ENCODE results near the gene TNFAIP8.

TNFAIP8 gene

DNA sequence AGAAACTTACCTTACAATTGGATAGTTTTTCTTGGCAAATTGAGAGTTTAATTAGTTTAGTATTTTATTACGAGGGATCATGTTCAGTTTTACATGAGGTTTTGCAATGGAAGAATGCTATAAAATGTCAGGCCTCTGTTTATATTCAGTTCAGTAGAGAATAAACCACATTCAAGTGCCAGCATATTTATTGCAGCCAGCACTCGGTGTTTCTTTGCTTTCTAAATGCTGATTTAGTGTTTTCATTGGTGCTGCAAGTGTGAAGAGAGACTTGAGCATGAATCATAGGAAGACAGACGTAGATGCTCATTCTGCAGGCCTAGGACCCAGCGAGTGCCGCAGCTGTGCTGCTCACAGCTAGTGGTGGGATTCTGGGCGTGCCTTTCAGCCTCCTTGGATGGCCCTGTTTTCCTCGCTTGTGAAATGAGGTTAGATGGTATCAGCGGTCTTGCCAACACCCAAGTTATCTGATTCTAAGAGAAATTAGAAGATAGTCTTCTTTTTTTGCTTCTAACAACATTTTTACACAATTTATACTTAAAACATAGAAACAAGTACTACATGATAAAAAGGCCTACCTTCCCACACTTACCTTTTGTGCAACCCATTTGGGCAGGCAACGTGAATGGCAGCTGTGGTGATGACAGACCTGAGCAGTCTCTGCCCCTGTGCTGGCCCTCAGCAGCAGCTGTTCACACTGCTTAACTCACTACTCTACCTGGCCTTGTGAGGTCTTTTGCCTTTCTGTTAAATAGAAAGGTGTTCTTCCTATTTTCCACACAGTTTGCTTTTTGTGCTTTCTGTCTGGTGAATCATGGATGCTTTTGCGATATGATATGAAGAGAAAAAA, 26.8 kb upstream of the TNFAIP8 start:
- DNase-seq (ENCODE audit: low read depth in 2 of 3, low spot score in 2 of 3), result no peak

DNA sequence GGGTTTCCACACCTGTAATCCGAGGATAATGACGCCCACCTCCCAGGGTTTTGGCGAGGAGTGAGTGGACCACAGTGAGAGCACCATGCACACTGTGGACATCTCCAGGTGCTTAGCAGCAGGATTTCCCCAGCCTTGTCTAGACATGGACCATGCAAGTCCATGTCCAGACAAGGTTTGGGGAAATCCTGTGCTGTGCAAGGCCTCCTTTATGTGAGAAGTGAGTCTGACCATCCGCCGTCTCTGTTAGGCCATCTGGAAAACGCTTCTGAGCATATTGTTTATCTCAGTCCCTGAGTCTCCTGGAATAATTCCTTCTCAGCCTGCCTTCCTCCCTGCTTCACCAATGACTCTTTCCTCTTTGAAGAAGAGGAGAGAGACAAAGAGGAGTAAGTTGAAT, 26.2 kb upstream of the TNFAIP8 start:
- no peak for DNase-seq (ENCODE audit: low read depth in 2 of 3, low spot score in 2 of 3)

DNA sequence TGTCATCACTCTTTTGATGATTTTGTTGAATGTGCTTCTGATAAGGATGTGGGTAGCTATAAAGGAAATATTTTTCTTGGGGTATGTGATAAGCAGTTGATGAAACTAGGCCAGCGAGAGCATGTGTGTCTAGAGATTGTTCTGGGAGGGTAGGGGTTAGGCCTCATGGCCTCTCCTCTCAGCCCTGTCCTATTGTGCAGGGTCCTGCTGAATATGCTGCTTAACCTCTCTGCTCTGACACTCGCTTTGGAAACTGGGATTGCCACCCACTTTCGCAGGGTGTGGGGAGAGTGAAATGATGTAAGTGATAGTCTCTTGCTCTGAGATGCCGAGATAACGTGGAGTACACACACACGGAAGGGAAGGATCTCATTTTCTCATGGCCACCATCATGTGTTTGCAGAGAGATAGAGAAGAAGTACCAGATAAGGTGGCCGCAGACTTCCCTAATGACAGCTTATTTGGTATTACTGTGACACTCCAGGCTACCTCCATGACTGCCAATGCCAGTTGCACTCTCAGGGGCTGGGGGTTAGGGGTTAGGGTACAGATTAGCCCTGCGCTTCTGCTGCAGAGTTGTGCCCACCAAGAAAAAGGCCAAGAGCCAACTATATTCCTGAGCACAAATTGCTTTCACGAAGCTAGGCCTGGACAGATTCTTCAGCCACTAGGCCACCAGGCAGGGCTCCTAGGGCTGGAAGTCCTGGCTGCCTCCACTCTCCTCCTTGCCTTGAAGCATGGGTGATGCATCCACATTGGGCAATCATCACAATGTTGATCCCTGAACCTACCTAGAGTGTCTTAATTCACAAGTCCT, 25.2 kb upstream of the TNFAIP8 start:
- no peak for DNase-seq (ENCODE audit: low read depth in 2 of 3, low spot score in 2 of 3)

DNA sequence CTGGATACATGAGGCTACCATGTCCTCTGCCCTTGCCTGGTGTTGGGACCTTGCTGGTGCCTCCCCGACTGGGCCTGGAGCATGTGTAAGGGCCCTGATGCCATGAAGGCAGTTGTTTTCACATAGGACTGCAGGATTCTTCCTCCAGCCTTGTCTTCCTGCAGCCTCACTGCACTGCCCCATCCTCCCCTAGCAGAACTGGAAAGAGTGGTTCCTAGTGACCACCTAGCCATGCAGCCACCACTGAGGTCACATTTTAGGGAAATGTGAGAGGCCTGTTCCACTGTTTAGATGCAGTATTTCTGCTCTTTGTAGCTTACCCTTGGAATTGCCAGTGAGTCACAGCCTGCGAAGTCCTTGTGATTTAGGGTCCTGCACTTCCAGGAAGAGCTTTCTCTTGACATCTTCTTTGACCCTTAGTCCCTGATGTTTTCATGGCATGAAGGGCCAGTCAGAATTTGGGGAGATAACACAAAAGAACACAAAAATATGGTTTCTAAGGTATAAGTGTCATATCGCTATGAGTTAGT, 24.2 kb upstream of the TNFAIP8 start:
- DNase-seq (ENCODE audit: low read depth in 2 of 3, low spot score in 2 of 3), result no peak

DNA sequence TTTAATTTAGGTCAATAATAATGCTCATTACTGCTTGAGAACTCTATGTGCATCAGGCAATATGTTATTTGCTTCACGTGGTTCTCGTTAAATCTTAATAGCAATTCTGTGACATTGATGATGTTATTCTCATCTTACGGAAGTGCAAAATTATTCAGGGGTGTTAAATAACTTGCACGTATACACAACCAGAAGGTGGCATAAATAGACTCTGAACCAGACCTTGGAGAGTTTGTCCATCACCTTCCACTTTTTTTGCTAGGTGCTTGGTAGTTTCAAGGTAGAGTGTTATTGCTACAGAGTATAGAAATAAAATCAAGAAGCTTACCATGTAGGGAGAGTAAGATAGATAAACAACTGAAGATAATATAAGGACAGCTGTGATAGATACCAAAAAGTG, 23.6 kb upstream of the TNFAIP8 start:
- no peak for DNase-seq (ENCODE audit: low read depth in 2 of 3, low spot score in 2 of 3)

DNA sequence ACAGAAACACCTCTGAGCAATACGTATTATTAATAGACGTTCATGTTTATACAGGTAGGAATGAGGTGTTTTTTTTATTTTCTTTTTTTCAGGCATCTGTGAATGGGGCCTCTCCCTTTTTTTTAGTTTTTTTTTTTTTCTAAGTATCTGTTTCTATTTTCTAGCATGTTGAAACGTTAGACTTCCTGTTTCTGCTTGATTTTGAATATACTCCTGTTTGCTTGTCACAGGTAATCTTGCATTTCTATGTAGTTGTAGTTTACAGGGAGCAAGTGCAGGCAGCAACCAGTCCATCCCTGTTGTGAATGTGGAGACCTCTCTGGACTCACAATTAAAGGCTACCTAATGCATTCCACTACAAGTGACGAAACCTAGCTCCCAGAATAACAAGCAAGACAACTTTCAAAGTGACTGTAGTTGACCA, 22.8 kb upstream of the TNFAIP8 start:
- no peak for DNase-seq (ENCODE audit: low read depth in 2 of 3, low spot score in 2 of 3)

DNA sequence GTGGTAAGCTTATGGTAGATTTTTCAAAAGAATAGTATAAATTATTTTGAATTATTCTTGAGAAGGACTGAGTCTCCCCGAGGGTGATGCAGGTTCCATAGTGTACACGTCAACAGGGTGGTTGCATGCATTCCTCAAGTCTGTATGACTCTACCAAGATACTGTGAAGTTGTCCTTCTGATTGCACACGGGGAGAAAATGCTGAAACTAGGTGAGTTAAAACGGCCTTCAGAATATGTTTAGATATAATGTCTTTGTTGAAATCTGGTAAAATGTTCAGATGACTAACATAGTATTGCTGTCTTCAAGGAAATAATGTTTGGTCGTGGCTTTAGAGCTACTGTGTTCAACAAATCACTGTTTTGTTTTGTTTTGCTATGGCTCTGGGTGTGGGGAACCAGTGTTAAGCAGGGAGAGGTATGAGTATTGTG, 22.4 kb upstream of the TNFAIP8 start:
- no peak for DNase-seq (ENCODE audit: low read depth in 2 of 3, low spot score in 2 of 3)

DNA sequence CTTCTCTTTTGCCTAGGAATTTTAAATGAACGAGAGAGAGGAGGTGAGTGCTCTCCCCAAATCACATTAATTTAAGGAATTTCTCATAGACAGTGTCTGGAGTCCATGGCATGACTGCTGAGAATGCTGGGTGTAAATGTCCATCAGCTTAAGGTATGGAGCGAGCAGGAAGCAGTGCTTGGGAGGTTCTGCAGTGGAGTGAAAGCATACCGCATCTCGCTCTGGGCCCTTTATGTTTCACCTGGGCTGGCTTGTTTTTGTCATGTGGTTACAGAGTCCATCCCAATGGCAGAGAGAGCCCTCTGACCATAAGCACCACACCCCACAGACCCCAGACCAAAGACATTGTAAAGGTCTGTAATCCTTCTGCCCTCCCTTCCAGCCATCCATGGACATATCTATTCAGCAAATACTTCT, 20.6 kb upstream of the TNFAIP8 start:
- no peak for DNase-seq (ENCODE audit: low read depth in 2 of 3, low spot score in 2 of 3)

DNA sequence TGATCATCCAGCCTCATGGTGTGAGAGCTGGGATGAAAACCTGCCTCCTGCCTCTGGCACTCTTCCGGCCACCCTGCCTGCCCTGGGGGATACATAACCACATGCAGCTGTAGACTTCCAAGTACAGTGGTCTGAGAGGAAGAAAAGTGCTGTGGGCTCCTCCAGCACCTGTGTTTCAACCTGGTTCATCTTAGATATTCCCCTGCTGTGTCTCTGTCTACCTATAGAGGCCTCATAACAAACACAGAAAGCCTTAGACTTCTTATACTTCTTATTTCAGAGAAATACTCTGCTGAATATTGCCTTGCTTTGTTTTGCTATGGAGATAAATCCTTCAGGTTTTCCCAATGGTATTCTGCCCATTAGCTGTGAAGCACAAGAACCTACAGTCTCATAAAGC, 19.6 kb upstream of the TNFAIP8 start:
- no peak for DNase-seq (ENCODE audit: low read depth in 2 of 3, low spot score in 2 of 3)

DNA sequence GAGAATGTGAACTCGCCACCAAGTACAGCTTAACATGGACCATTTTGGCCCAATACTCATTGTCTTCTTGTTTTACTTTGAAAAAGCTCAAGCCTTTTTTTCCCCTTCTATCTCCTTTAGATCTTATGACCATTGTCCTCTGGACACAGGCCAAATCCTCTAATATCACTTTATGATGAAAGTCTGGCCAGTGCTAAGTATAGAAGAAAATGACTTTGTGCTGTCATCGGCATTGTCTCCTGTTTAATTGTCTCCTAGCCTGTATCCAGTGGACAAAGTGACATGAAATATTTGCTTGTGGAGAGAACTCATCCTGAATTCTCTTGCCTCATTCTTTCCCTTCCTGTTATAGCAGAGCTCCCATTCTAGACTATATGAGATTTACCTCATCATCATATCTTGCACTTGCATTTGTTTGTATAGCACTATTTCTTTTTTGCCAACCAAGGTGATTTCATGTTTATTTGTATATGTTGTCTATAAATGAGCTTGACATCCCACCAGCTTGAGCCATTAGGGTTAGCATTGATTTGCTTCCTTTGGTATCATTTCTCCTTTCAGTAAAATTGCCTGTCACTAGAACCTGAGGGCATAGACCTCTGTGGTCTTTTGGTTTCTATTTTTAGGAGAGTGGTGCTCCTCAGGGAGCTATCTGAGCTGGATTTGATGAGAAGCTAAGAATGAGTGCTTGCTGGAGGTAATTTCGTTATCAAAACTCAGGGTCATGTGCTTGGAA, 18.8 kb upstream of the TNFAIP8 start:
- no peak for DNase-seq (ENCODE audit: low read depth in 2 of 3, low spot score in 2 of 3)

DNA sequence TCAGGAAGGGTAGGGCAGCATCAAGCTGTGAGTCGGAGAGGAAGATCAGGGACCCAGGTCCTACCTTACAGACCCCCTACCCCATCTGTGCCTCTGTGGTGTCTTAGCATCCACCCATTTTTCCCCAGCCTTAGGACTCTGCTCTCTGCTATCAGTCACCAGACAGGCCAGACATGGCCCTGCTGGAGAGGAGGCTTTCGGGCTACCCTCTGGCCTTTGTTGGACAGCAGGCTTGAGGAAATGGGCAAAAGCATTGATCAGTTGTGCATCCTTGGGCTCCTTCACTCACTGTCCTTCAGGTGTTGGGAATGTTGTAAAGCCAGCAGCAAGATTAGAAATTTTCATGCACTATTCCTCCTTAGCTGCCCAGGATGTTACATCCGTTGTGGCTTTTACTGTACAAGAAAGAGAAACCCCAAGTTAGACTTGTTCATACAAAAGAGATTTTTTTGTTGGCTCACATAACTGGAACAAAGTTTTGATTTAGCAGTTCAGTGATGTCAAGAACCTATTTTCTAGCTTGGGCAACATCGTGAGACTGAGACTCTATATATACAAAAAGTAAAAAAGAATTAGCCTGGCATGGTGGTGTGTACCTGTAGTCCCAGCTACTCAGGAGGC, 17.4 kb upstream of the TNFAIP8 start:
- DNase-seq (ENCODE audit: low read depth in 2 of 3, low spot score in 2 of 3), result no peak

DNA sequence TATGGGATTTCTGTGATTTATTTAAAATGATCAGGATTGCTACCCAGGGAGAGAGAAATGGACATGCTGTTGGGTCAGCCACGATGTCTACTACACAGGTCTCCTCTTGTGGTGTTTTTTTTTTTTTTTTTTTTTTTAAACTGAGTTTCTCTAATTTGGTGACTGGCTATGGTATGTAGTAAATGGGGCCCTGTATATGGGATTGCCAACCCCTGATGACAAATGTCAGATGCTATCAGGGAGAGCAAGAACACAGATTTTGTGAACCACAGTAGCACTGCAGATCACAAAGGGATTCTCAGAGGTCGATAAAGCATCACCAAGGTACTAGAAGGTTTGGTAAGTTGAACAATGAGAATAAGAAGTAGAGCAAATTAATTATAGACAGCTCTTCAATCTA, 16.5 kb upstream of the TNFAIP8 start:
- DNase-seq (ENCODE audit: low read depth in 2 of 3, low spot score in 2 of 3), result no peak

DNA sequence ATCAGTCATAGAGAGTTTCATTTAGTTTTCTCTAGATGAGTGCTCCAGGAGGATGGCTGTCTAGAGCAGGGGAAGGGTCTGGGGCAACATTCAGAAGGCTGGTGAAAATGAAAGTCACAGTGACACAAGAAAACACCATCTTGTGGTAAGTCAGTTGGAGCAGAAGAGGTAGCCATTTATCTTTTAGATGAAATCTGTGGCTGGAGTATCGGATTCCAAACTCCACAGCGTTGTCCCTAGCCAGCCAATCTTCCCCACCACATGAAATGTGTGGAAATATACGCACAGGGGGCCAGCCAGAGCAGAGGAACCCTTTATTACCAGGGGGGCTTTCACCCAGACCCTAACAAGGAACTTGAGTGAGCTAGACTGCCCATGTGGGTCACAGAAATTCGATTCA, 15.9 kb upstream of the TNFAIP8 start:
- DNase-seq (ENCODE audit: low read depth in 2 of 3, low spot score in 2 of 3), result no peak

DNA sequence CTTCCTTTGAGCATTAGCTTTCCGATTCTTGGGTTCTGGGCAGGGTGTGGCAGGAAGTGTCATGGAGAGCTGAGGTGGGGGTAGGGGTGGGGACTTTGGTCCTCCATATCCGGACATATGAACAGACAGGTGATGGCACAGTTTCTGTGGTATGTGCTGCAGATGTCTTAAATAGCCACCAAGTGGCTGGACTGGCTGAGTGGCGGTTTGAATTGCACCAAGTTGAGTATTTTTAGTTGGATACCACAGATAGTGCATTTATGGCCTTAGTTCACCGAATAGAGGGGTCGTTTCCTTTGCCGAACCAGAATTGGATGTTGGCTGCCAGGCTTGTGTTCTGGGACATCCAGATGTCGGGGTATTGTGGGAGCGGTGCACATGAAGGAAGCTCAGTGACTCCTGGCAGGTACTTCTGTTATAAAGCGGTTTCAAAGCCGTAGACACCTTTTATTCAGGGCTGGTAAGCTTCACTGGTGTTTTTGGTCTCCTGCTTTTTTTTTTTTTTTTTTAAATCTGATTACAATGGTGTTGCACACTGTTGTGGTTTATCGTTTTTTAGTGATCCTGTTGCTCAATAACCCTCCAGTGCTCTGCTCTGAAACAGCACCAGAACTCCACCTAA, 15.1 kb upstream of the TNFAIP8 start:
- DNase-seq (ENCODE audit: low read depth in 2 of 3, low spot score in 2 of 3), result no peak

DNA sequence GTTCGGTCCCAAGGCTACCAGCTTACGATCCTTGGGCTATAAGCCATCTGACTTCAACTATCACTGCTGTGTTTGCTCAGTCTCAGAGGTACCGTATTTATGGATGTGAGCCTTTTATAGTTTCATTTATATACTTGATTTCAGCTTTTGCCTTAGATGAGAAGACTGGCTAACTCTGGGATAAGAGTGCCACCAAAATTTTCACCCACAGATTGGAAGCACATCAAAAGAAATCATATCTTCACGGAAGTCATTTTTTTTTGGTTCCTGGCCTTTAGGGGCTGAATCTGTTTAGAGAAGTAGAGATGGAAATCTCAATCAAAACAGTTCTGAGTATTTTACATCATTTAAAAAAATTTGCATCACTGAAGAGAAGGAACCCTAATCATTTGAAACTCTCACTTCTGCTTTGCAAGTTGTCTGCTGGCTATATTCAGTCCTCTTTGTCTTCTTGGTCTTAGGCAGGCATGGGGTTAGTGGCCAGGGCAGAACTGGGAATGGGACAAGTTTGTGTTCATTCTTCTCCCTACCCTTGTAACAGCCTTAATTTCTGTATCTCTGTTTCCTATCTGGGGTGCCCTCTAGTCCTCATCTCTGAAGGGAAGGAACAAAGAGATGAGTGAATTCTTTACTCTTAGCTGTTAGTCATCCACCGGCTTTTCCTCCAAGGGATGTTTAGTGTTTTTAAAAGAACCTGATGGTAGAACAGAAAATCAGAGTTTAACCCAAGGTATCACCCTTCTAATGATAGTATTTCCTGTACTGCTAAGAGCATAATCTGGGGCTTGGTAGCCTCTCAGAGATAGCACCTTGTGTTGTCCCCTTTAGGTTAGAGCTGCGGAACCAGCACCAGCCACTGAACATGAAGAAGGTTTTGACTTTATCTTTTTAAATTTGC, 14.1 kb upstream of the TNFAIP8 start:
- no peak for DNase-seq (ENCODE audit: low read depth in 2 of 3, low spot score in 2 of 3)

DNA sequence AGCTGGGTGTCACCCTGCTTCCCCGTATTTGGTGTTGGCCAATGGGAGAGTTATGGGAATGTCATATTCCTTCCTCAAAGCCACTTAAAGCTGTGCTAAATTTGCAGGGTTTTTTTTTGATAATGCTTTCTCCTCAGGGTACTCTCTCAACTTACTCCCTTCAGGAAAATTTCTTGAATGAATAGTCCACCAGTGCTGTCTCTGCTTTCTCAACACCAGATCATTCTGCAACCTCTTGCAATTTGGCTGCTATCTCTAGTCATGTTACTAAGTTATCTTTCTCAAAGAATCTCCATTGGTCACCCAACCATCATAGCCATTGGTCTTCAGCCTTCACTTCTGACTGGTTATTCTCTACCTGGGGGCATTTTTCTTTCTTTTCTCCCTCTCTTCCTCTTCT, 13.4 kb upstream of the TNFAIP8 start:
- no peak for DNase-seq (ENCODE audit: low read depth in 2 of 3, low spot score in 2 of 3)

DNA sequence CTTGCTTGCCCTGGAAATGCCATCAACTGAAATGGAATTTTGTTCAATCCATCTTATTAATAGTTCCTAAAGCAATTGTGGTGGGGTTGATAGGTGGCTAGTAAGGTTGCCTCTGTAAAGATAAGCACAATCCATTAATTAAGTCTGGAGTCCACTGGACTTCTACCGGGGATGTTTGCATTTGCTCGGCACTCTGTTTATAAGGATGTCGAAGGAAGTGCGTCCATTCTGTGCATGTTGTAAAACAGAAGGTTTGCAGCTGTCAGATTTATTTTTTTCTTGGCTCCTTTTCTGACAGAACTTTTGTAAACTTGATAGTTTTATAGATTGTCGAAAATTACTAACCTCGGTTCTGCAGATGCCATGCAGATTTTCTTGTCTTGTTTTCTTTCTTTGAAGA, 12.8 kb upstream of the TNFAIP8 start:
- no peak for DNase-seq (ENCODE audit: low read depth in 2 of 3, low spot score in 2 of 3)

DNA sequence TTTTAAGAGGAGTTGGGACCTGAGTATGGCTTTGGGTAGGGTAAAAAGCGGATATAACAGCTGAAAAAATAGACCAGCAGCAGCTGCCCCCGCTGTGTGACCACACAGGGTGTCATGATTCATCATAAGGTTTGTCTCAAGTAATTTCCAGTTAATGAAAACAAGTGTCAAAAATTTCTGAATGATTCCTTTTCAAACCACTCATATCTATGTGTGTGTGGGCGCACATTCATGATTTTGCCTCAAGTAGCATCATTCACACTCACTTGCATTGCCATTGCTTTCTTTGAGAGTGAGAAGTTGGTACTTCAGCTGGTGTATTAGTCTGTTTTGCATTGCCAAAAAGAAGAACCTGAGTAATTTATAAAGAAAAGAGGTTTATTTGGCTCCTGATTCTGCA, 12.1 kb upstream of the TNFAIP8 start:
- no peak for DNase-seq (ENCODE audit: low read depth in 2 of 3, low spot score in 2 of 3)

DNA sequence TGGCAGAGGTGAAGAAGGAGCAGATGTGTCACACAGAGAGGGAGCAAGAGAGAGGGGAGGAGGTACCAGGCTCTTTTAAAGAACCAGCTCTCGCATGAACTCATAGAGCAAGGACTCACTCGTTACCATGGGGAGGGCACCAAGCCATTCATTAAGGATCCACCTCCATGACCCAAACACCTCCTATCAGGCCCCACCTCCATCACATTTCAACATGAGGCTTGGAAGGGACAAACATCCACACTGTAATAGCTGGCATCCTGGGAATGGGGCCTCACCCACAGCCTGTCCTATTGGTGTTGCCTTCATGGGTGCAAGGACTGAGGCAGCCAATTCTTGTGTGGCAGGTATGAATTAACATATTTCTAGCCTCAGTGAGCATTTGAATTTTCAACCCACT, 11.6 kb upstream of the TNFAIP8 start:
- DNase-seq (ENCODE audit: low read depth in 2 of 3, low spot score in 2 of 3), result no peak

DNA sequence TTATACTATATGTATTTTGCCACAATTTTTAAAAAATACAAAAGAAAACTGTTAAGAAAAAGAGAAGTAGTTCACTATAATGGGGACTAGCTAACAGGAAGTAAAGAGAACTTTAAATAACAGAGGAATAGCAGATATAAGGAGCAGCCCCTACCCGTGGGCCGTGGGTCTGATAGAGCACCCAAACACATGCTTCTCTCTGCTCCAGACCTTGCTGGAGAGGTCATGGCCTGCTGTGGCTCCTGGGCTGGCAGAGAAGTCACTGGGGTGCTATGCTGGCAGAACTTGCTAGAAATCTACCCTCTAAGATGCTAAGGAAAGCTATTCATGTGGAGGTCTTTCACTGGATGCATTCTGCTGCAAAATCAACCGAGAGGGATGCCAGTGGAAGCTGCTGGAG, 10.0 kb upstream of the TNFAIP8 start:
- DNase-seq (ENCODE audit: low read depth in 2 of 3, low spot score in 2 of 3), result no peak

Data from activated CD8-positive, alpha-beta memory T cell treated with anti-CD3 and anti-CD28 coated beads for 48 hours (primary cell).